GM10248 (cell line): ENCODE results near the gene KCTD6.

Experiments
- CTCF ChIA-PET: fragments of 300-600 bp; sonication (Branson Sonifier 250); formaldehyde crosslinking; extraction: SDS; loops from one replicate; lab custom pipeline; 2021; ENCODE audit warnings: antibody characterized with exemption; lab: Yijun Ruan, JAX
- POLR2A ChIA-PET: fragments of 350-650 bp; sonication (Branson Sonifier 250); formaldehyde crosslinking; extraction: SDS; loops from one replicate; lab custom pipeline; 2020; ENCODE audit warnings: antibody characterized with exemption; lab: Yijun Ruan, JAX
- DNase-seq: peaks from one replicate; pipeline ENCODE4 v3.0.0; 2012; ENCODE audit errors: extremely low spot score
- TF ChIP-seq, protein P1 (sequence below): IDR thresholded peaks from 2 replicates; pipeline ENCODE4 v1.5.1; 2012; ENCODE audit warnings: mild to moderate bottlenecking, low read depth; ENCODE audit errors: extremely low read depth, missing control alignments, control extremely low read depth

The KCTD6 gene

DNA sequence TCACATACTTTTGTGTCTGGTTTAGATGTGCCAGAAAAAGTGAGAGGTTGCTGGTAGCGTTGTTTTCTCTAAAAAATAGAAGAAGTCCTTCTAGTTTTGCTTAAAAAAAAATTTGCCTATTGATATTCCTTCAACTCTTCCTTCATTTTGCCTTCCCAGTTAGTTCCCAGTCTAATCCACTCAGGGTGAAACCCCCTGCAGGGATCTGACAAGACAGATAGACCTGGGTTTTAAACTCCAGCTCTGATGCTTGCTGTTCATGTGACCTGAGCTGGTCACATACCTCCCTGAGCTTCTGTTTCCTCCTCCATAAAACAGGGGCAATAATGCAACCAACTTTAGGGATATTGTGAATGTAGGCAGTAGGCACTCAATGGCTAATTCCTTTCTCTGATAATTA is 18.6 kb upstream of the KCTD6 start:
- DNase-seq = no peak
- CTCF ChIA-PET = interaction anchor here (1.1 to 5.6 kb wide), 7 partner anchors 10 to 167 kb away, joined by 3 to 28 read pairs (median 7); partner anchors contain the start of genes HTD2, KCTD6 and RPP14
- TF ChIP-seq, protein P1, sequence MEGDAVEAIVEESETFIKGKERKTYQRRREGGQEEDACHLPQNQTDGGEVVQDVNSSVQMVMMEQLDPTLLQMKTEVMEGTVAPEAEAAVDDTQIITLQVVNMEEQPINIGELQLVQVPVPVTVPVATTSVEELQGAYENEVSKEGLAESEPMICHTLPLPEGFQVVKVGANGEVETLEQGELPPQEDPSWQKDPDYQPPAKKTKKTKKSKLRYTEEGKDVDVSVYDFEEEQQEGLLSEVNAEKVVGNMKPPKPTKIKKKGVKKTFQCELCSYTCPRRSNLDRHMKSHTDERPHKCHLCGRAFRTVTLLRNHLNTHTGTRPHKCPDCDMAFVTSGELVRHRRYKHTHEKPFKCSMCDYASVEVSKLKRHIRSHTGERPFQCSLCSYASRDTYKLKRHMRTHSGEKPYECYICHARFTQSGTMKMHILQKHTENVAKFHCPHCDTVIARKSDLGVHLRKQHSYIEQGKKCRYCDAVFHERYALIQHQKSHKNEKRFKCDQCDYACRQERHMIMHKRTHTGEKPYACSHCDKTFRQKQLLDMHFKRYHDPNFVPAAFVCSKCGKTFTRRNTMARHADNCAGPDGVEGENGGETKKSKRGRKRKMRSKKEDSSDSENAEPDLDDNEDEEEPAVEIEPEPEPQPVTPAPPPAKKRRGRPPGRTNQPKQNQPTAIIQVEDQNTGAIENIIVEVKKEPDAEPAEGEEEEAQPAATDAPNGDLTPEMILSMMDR = no peak
- POLR2A ChIA-PET = no interaction called here

DNA sequence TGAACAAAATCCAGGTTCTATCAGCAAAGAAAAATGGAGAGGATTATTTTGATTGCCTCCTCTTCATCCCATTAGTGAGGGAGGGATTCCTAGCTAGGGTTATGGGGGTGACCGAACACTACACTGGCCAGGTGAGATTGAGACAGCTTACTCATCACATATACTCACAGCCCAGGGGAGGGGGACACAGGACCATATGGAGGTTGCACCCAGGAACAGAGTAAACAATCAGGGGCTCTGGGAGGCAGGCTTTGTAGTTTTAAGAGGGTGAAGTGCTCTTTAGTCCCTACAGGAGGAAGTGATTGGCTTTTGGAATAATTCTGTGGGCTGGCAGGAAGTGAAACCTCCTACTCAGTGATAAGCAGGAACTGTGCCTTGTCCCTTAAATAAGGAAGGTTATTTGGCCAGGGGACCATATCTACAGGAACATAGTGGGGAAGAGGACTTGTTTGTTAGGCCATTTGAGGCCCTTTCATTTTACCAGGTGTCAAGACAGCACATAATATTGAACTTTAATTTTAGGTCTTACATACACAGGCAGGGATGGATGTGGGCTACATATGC is 17.5 kb upstream of the KCTD6 start:
- TF ChIP-seq, protein P1 = no peak
- DNase-seq = no peak
- ChIA-PET POLR2A (no interaction called here), CTCF (interaction anchor here (0.8 to 5.6 kb wide), 7 partner anchors 10 to 168 kb away, joined by 3 to 28 read pairs (median 7); partner anchors contain the start of genes HTD2, KCTD6 and RPP14)

DNA sequence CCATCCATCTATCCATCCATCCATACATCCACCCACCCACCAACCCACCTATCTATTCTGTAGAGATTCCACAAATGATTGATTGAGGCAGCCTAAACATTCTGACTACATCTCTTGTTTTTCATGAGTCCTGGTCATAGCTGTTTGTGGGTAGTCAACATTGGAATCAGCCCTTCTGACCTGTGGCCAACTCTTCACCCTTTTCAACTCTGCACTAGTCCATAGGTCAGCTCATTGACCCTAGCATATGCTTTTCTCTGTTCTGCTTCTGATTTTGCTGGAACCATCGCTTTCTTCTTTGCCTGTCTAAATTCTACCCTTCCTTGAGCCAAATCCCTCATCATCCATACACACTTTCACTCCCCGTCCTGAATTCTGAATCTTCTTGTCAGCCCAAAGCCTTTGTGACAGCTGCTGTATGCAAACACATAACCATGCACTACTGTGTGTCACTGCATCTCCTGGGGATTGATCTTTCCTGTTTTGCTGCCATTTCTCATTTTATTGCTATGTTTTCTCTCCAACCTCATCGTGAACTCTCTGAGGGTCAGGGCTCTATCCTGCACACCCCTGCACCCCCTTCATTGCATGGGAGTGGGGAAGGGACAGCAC is 16.8 kb upstream of the KCTD6 start:
- ChIA-PET POLR2A (no interaction called here), CTCF (interaction anchor here (0.8 to 5.6 kb wide), 5 partner anchors 9 to 21 kb away, joined by 3 to 28 read pairs (median 5); partner anchors contain the start of gene KCTD6)
- TF ChIP-seq, protein P1 = no peak
- DNase-seq = no peak

DNA sequence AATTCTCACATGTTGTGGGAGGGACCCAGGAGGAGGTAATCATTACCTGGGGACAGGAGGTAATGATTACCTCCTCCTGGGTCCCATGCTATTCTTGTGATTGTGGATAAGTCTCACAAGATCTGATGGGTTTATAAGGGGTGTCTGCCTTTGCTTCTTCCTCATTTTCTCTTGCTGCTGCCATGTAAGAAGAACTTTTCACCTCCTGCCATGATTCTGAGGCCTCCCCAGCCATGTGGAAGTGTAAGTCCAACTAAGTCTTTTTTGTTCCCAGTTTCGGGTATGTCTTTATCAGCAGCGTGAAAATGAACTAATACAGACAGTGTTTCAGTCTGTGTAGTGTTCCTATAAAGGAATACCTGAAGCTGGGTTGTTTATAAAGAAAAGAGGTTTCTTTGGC is 13.1 kb upstream of the KCTD6 start:
- DNase-seq = no peak
- POLR2A ChIA-PET = no interaction called here
- CTCF ChIA-PET = no interaction called here
- TF ChIP-seq, protein P1 = no peak

DNA sequence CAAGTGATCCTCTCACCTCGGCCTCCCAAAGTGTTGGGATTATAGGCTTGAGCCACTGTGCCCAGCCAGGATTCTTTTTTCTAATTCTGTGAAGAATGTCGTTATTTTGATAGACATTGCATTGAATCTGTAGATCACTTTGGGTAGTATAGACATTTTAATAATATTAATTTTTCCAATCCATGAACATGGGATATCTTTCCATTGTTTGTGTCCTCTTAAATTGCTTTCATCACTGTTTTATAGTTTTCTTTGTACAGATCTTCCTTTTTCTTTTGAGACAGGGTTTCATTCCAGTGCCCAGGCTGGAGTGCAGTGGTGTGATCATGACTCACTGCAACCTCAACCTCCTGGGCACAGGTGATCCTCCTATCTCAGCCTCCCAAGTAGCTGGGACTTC is 11.6 kb upstream of the KCTD6 start:
- ChIA-PET CTCF (interaction anchor here (0.8 to 1.3 kb wide), 4 partner anchors 12 to 173 kb away, joined by 3 read pairs; partner anchors contain the start of genes HTD2 and KCTD6), POLR2A (no interaction called here)
- no peak for DNase-seq
- TF ChIP-seq, protein P1 = no peak

DNA sequence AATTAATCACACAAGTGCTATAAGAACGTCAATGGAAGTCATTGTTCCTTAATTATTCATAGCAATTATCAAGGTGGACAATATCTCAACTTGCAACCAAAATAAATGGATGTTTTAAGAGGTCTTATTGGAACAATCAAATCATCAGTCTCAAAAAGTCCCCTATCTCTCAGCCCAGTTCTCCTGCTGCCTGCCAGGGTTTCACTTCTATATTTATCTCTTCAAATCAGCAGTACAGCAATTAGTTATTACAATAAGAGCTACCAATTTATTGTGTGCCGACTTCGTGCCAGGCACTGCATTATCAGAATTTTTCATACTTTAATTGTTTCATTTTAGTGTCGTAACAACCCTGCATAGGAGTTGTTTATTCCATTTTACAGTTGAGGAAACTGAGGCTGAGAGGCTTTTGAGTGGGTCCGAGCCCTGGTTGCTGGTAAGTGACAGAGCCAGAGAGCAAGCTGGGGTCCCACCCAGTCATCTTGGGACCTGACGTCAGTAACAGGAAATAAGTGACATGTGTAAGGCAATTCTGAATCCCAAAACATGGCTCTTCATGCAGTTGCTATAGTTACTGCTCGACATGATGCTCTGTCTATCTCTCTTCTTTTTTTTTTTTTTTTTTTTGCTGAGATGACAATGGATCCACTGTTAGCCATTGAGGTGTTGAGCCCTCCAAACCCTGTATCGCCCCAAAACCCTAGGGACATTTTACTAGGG is 8.8 kb upstream of the KCTD6 start:
- ChIA-PET POLR2A (no interaction called here), CTCF (interaction anchor here (0.8 to 3.0 kb wide), 3 partner anchors 9 to 176 kb away, joined by 3 to 8 read pairs (median 3); no protein-coding TSS in a partner anchor)
- TF ChIP-seq, protein P1 = no peak
- no peak for DNase-seq
